NT2/D1 (cell line): ENCODE results near the gene GALNT12.

Experiments
- SUZ12 ChIP-seq: IDR thresholded peaks from 2 replicates; pipeline ENCODE4 v1.6.1; 2011; ENCODE audit not compliant: insufficient read length, insufficient read depth; ENCODE audit errors: extremely low read depth
- YY1 ChIP-seq: IDR thresholded peaks from 2 replicates; pipeline ENCODE4 v1.6.1; 2011; ENCODE audit not compliant: insufficient read length, insufficient read depth

DNA sequence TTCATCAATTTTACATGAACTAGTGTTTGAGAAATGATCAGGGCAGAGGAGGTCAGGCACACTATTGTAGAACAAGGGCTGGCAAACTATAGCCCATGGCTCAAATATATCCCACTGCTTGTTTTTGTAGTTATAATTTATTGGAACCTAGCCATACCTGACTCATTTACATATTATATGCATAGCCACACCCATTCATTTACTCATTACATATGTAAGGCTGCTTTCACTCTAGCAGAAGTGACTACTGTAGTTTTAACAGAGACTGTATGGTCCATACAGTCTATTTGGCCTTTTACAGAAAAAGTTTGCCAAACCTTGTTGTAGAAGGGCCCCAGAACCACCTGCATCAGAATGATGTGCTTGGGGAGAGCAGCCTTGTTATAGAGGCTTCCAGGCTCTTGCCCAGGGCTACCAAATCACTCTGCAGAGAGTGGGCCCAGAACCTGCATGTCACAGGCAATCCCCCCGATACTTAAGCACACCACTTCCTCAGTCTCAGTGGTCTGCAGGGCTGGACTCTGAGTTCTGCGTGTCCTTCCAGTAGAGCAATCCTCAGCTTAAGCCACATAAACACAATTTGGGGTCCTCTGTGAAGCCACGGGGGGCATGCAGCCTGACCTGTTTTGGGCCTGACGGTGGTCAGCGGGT lies 17.9 kb upstream of the GALNT12 start:
- TF ChIP-seq YY1 (no peak), SUZ12 (no peak)
